Prostate gland (tissue), 2 donors: Measurements from ENCODE around the gene UNC13B. TPM values are rescaled to one million over a fixed set of nuclear protein-coding genes. Genes with fewer than 3 reads are reported as not detected.
A peak's percentile ranks its signal among the peaks of the same experiment; 100 is the strongest.

Experiments used
- DNase-seq: peaks from one replicate; pipeline ENCODE4 v3.0.0-alpha.2; 2019; ENCODE audit warnings: low spot score
- H3K27ac ChIP-seq, 2 donors: fragments of 200-600 bp; sonication (generic); 2 replicates each; pipeline ENCODE4 v1.5.1; 2017 to 2019
- H3K27me3 ChIP-seq: fragments of 200-600 bp; sonication (generic); replicated peaks from 2 replicates; pipeline ENCODE4 v1.5.1; 2019; ENCODE audit not compliant: insufficient read depth
- H3K36me3 ChIP-seq, 2 donors: fragments of 200-600 bp; sonication (generic); 1 replicate in 1 of 2; 2 replicates in 1 of 2; pipeline versions ENCODE4 v1.5.1 to v1.8.1; 2017 to 2019
- H3K4me1 ChIP-seq: fragments of 200-600 bp; sonication (generic); replicated peaks from 2 replicates; pipeline ENCODE4 v1.5.1; 2019
- H3K4me3 ChIP-seq, 2 donors: fragments of 200-600 bp; sonication (generic); 2 replicates each; pipeline ENCODE4 v1.5.1; 2017 to 2019
- H3K9me3 ChIP-seq: fragments of 200-600 bp; sonication (generic); 2 replicates; pipeline ENCODE4 v1.5.1; 2017
- POLR2A ChIP-seq: fragments of 450-650 bp; IDR thresholded peaks from one replicate; pipeline ENCODE4 v1.6.1; 2016; ENCODE audit warnings: antibody characterized with exemption, mild to moderate bottlenecking
- POLR2AphosphoS5 ChIP-seq: sonication (generic); formaldehyde crosslinking; IDR thresholded peaks from one replicate; pipeline ENCODE4 v1.6.1; 2017; ENCODE audit warnings: antibody characterized with exemption
- WGBS: methylation state at CpG from one replicate; pipeline ENCODE4 v1.1.5; 2018; 5-methylcytosine and 5-hydroxymethylcytosine counted together
- intact Hi-C: fragments of 100-400 bp; cut with DNase I; formaldehyde crosslinking; loops from one replicate; pipeline ENCODE4 v1.14.2; 2022
- total RNA-seq, 2 donors: library from RNA; depleted of rRNA; stranded (reverse); fragments of >200 nt; gene quantifications; one replicate each; pipeline ENCODE4 v1.1.0, GENCODE V29; 2016
- TF ChIP-seq, protein P1 (sequence below), 4 experiments: fragments of 200-600 bp in 2 of 4; fragments of 450-650 bp in 2 of 4; sonication (generic) in 2 of 4; IDR thresholded peaks; 1 replicate in 3 of 4; 2 replicates in 1 of 4; pipeline ENCODE4 v1.5.1; 2016 to 2019; ENCODE audit warnings: antibody characterized with exemption in 4 of 4, mild to moderate bottlenecking in 2 of 4, moderate library complexity in 2 of 4

UNC13B gene
- total RNA-seq, 2 donors from 2014 or later: 63.8 to 140 TPM

DNA sequence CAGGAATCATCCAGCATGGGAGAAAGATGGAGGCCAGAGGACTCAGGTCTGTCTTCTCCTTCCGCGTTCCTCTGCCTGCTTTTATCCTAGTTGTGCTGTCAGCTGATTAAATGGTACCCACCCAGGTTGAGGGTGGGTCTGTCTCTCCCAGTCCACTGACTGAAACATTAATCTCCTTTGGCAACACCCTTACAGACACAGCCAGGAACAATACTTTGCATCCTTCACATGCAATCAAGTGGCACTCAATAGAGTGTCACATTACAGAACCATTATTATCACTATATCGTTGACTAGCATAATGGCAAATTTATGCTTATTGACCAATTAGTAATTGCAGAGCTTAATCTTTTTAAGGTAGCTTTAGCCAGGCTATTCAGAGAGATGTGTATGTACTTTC is 64.8 kb downstream of the UNC13B start:
- Histone ChIP-seq H3K27me3 (no peaks in the 10 kb centered on the region), H3K9me3 (no peaks in the 10 kb centered on the region), H3K4me3 (no peak overlapping the region), H3K27ac (no peak overlapping the region), H3K36me3 (no peaks in the 10 kb centered on the region), H3K4me1 (no peaks in the 10 kb centered on the region)
- intact Hi-C loops: no loop called here
- no peak for DNase-seq
- TF ChIP-seq POLR2A (no peak), POLR2AphosphoS5 (no peak)
- TF ChIP-seq, protein P1, sequence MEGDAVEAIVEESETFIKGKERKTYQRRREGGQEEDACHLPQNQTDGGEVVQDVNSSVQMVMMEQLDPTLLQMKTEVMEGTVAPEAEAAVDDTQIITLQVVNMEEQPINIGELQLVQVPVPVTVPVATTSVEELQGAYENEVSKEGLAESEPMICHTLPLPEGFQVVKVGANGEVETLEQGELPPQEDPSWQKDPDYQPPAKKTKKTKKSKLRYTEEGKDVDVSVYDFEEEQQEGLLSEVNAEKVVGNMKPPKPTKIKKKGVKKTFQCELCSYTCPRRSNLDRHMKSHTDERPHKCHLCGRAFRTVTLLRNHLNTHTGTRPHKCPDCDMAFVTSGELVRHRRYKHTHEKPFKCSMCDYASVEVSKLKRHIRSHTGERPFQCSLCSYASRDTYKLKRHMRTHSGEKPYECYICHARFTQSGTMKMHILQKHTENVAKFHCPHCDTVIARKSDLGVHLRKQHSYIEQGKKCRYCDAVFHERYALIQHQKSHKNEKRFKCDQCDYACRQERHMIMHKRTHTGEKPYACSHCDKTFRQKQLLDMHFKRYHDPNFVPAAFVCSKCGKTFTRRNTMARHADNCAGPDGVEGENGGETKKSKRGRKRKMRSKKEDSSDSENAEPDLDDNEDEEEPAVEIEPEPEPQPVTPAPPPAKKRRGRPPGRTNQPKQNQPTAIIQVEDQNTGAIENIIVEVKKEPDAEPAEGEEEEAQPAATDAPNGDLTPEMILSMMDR (IDR thresholded peaks at IDR 0.05): no peak
- WGBS: 81% methylated on average over 3 of the region's 3 CpGs

DNA sequence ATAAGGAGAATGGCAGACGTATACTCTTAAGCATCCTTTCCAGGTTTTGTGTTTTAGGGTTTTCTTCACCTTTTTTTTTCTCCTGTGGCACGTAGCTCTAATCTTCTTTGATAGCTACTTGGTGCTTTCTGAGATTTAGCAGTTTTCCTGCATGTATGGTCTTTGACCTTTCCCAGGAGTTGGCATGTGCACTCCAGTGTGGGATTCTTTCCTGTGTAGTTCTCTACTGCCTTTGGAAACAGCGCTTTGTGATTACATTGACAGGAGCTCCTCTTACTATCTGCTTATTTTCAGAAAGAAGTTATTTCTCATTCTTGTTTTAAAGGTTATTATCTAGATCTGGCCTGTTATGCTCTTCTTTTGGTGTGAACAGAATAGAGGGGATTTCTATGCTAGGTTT is 65.5 kb downstream of the UNC13B start:
- 64% methylated on average over 3 of the region's 3 CpGs for WGBS
- no peak for TF ChIP-seq POLR2A
- TF ChIP-seq, protein P1 (IDR thresholded peaks at IDR 0.05): no peak
- no peak for TF ChIP-seq POLR2AphosphoS5
- no peaks in the 10 kb centered on the region for H3K9me3 ChIP-seq
- H3K4me1 ChIP-seq: no peaks in the 10 kb centered on the region
- no peaks in the 10 kb centered on the region for H3K36me3 ChIP-seq
- H3K4me3 ChIP-seq: no peak overlapping the region
- H3K27ac ChIP-seq: peak overlapping the region; percentile 32 to 58
- DNase-seq: no peak
- intact Hi-C loops: no loop called here
- H3K27me3 ChIP-seq: no peaks in the 10 kb centered on the region

DNA sequence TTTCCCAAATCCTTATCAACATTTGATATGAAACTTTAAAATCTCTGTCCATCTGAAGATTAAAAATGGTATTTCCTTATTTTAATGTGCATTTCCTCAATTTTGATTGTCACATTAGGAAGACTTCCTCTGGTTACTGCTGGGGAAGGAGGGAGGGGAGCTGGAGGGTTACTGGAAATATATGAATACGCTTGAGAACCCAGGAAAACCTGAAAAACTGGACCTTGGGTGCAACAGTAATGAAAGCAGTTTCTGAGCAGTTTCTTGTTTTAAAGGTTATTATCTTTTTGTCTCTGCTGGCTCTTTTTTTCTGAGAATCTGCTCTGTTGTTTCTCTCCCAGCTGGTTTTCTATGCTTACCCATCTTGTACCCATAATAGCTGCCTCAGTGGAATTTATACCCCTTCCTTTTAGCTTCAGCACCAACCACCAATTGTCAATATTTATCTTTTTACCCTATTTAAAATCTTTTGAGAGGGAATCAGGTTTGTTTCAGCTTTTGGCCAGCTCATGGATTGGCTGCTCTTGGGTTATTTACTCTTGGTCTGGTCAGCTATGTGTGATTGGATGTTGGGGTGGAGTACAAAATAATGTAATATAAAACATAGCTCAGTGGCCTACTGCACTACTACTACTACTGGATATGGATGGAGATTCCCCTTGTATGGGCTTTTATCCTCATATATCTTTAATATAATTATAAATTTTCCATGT is 67.4 kb downstream of the UNC13B start:
- intact Hi-C loops: no loop called here
- Histone ChIP-seq H3K4me1 (no peaks in the 10 kb centered on the region), H3K27ac (peak overlapping the region; percentile 61 to 76), H3K36me3 (no peaks in the 10 kb centered on the region), H3K4me3 (no peak overlapping the region), H3K9me3 (no peaks in the 10 kb centered on the region), H3K27me3 (no peaks in the 10 kb centered on the region)
- no peak for TF ChIP-seq POLR2A
- peak; percentile 52 for TF ChIP-seq POLR2AphosphoS5
- WGBS: 60% methylated on average over 1 of the region's 1 CpG
- DNase-seq: peak; percentile 28

DNA sequence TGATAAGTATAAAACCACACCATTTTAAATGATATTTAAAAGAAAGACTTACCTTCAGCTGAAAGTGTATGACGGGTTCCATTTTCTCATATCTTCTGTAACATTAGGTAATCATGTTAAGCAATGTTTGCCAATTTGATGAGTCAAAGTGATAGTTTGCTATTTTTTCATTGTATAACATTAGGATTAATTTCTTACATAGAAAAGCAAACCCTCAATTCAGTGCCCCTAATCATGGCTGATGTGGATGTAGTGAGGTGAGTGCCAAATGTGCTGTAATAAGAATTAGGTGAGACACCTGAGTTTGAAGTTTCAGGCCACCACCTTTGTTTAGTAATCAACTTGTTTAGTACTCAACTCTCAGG is 68.0 kb downstream of the UNC13B start:
- H3K27me3 ChIP-seq: no peaks in the 10 kb centered on the region
- H3K4me3 ChIP-seq: no peak overlapping the region
- TF ChIP-seq POLR2A: no peak
- TF ChIP-seq, protein P1 (IDR thresholded peaks at IDR 0.05): no peak
- no peak for TF ChIP-seq POLR2AphosphoS5
- no peaks in the 10 kb centered on the region for H3K4me1 ChIP-seq
- peak overlapping the region; percentile 61 to 76 for H3K27ac ChIP-seq
- no peaks in the 10 kb centered on the region for H3K9me3 ChIP-seq
- 78% methylated on average over 1 of the region's 1 CpG for WGBS
- no peaks in the 10 kb centered on the region for H3K36me3 ChIP-seq
- intact Hi-C loops: no loop called here
- no peak for DNase-seq

DNA sequence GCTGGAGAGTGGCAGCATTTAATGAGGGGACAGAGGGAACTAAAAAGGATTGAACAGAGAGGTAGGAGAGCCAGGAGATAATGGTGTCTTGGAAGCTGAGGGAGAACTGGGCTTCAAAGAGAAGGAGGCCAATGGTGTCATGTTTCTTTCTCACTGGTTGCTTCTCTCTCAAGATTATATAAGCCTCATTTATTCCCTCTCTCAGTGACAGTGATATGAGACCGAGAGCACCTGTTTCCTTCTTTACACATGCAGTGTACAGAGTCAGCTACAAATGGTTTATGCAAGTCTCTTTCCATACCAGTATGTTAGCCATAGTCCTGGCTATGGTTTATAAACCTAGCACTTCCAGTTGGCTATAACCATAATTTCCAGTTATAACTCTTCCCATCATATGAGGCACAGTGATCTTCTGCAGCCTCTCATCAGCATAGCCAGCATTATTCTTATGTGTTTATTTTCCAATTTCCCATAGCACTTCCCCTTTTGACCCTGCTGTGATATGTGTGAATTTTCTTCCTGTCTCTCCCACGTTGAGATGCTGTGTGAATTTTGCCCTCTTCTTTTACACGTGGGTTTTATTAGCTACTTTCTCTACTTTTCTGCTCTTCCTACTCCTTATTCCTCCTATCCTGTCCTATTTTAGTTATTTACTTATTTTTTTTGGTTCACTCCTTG is 71.2 kb downstream of the UNC13B start:
- Histone ChIP-seq H3K9me3 (no peaks in the 10 kb centered on the region), H3K36me3 (no peaks in the 10 kb centered on the region), H3K27me3 (no peaks in the 10 kb centered on the region), H3K4me3 (no peak overlapping the region), H3K27ac (no peak overlapping the region), H3K4me1 (no peaks in the 10 kb centered on the region)
- no peak for DNase-seq
- TF ChIP-seq POLR2AphosphoS5 (no peak), POLR2A (no peak)
- TF ChIP-seq, protein P1 (IDR thresholded peaks at IDR 0.05): no peak
- 56% methylated on average over 3 of the region's 3 CpGs for WGBS
- intact Hi-C loops: no loop called here
